ENCODE results near the gene SLC16A1.
"Not testable (repeated sequence)": the region's sequence is repeated elsewhere in the genome, so short reads cannot be mapped to it uniquely, and the experiment has no call there.

The SLC16A1 gene

GRCh38 chr1:112961072-112961471 lies 5.1 kb upstream of the SLC16A1 start:
- no peak for DNase-seq

GRCh38 chr1:112960384-112960783 lies 4.4 kb upstream of the SLC16A1 start:
- no peak for DNase-seq

- DNase-seq, result not testable (repeated sequence)
Observed at GRCh38 chr1:112958236-112958635, 2.2 kb upstream of the SLC16A1 start.

GRCh38 chr1:112957133-112957812 lies 1.3 kb upstream of the SLC16A1 start:
- DNase-seq, result peak; percentile 18

- no peak for DNase-seq
Observed at GRCh38 chr1:112956544-112957132, 642 bp upstream of the SLC16A1 start.

GRCh38 chr1:112954945-112955772 lies 837 bp downstream of the SLC16A1 start:
- peak; percentile 41 for DNase-seq

- DNase-seq, result no peak
Observed at GRCh38 chr1:112954017-112954650, 1.9 kb downstream of the SLC16A1 start.

- DNase-seq, result no peak
Observed at GRCh38 chr1:112950426-112950825, 5.6 kb downstream of the SLC16A1 start.

- DNase-seq, result no peak
Observed at GRCh38 chr1:112946683-112947082, 9.3 kb downstream of the SLC16A1 start.

- no peak for DNase-seq
Observed at GRCh38 chr1:112939810-112940209, 16.2 kb downstream of the SLC16A1 start.

GRCh38 chr1:112938210-112938609 lies 17.8 kb downstream of the SLC16A1 start:
- no peak for DNase-seq

- DNase-seq, result no peak
Observed at GRCh38 chr1:112937495-112937894, 18.5 kb downstream of the SLC16A1 start.

GRCh38 chr1:112937070-112937469 lies 18.9 kb downstream of the SLC16A1 start:
- DNase-seq, result no peak

- no peak for DNase-seq
Observed at GRCh38 chr1:112935461-112936111, 20.4 kb downstream of the SLC16A1 start.

- no peak for DNase-seq
Observed at GRCh38 chr1:112934577-112934976, 21.4 kb downstream of the SLC16A1 start.

- no peak for DNase-seq
Observed at GRCh38 chr1:112933820-112934571, 22.0 kb downstream of the SLC16A1 start.

- no peak for DNase-seq
Observed at GRCh38 chr1:112929979-112930378, 26.0 kb downstream of the SLC16A1 start.

GRCh38 chr1:112927462-112927990 lies 28.5 kb downstream of the SLC16A1 start:
- no peak for DNase-seq

- DNase-seq, result no peak
Observed at GRCh38 chr1:112926858-112927257, 29.1 kb downstream of the SLC16A1 start.

- DNase-seq, result no peak
Observed at GRCh38 chr1:112925015-112925414, 31.0 kb downstream of the SLC16A1 start.

GRCh38 chr1:112923959-112924349 lies 32.0 kb downstream of the SLC16A1 start:
- DNase-seq, result no peak
